NCI-H82 (cell line): ENCODE data around the gene CLRN1.
A peak's percentile ranks its signal among the peaks of the same experiment; 100 is the strongest.

Source experiments
- DNase-seq: peaks from one replicate; lab custom pipeline; 2025; lab: John Stamatoyannopoulos, UW

CLRN1 gene

GRCh38 chr3:150975992-150976368 is 3.5 kb upstream of the CLRN1 start:
- DNase-seq: no peak

- DNase-seq: no peak
These were observed 2.8 kb upstream of the CLRN1 start for GRCh38 chr3:150975086-150975991.

DNA sequence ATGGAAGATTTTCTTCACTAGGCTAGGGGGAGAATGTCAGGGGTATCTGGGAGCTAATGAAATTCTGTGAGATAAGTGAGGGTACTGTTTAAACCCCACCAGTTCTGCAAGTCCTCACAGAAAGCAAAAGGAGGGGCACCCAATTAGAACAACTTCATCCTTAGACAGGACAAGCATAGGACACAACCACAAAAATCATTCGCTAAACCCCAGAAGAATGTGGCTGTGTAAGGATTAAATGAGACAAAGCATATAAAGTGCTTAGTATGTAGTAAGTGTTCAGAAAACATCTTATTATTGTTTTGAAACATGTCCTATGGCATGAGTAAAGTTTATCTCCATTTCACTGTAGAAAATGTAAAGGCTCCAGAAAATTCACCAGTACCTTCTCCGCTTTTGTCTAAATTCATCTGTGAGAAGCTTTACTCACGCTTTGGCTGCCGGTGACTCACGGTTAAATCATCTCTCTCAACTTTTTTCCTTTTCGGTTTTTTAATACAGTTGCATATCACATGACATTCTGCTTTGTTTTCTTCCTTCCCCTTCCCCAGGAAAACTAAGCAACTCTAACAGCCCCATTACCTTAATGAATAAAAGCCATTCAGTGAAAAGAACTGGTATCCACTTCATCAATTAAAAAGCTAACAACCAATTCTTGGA is 1.7 kb downstream of the CLRN1 start:
- no peak for DNase-seq

DNA sequence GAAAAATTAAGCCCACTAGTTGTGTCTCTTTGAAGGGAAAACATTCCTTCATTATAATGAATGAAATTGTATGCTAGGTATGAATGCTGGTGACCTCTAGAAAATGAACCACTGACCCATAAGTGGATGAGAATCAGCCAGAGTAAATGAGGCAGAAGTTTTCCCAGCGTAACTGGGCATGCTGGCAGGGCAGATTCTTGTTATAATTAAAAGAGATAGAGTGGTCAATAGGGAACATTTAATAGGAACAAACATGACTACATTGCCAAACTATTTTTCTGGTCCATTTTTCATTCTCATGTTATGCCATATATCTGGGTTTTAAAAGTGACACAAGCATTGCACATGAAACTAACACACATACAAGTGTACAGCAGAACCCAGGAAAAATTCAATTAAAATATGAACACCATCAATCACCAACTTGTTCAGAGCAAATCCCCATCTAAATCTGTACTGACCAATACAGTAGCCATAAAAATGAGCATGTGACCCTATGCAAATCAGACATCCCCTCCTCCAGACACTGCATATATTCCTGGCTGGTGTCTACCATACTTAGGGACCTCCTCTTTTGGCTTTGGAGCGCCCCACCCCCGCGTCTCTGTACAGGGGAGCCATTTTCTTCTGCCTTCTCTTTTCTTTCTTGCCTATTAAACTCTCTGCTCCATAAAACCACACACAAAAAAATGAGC is 4.0 kb downstream of the CLRN1 start:
- no peak for DNase-seq

DNA sequence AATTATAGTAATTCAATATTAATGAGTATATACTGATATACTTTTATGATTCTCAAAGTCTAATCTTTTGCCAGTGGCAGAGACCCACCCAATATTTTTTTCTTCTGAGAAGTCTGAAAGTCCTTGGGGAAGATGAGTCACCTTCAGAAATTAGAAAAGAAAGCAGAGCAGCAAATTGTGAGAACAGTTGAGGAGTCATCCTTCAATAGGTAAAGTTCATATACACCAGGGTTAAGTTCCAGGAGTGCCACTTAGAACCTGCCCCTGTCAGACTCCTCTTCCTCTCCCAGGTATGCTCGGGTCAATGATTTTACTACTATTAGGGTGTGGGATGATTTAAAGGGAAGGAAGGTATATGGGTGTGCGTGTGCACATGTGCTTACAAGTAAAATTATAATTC is 7.1 kb downstream of the CLRN1 start:
- DNase-seq: no peak

DNA sequence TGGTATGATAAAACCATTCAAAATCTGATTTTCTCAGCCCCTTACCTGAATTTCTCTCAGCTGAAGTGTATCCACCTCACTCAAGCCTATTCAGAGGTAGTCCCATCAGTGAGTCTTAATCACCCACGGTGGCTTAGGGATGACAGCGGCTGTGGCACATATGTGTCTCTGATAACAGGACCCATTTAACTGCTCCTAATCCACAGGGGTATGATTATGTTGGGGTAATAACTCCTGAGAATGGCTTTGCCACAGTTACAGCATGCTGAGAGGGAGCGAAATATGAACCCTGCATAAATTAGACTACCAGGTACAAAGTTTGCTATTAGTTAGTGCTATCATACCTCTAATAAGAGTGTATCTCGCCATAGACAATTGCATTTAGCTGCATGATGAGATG is 10.6 kb downstream of the CLRN1 start:
- no peak for DNase-seq

GRCh38 chr3:150960708-150961684 is 11.5 kb downstream of the CLRN1 start:
- DNase-seq: no peak

DNA sequence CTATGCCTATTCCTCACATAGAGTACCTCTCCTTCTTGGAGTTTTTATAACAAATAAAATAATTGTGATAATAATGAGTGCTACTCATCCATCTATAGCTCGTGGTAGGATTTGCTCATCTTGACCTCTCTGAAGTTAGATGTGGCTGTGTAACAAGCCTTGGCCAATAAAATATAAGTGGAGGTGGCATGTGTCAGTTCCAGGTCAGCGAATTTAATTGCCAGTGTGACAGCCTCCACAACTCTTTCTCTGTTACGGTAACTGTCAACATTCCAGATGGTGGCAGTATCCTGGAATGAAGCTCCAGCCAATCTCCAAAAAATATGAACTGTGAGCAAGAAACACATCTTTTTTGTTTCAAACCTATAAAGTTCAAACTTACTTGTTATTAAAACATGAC is 13.8 kb downstream of the CLRN1 start:
- no peak for DNase-seq

- DNase-seq: no peak
These were observed 16.2 kb downstream of the CLRN1 start for GRCh38 chr3:150956376-150956775.

- DNase-seq: no peak
These were observed 20.6 kb downstream of the CLRN1 start for GRCh38 chr3:150951923-150952322.

DNA sequence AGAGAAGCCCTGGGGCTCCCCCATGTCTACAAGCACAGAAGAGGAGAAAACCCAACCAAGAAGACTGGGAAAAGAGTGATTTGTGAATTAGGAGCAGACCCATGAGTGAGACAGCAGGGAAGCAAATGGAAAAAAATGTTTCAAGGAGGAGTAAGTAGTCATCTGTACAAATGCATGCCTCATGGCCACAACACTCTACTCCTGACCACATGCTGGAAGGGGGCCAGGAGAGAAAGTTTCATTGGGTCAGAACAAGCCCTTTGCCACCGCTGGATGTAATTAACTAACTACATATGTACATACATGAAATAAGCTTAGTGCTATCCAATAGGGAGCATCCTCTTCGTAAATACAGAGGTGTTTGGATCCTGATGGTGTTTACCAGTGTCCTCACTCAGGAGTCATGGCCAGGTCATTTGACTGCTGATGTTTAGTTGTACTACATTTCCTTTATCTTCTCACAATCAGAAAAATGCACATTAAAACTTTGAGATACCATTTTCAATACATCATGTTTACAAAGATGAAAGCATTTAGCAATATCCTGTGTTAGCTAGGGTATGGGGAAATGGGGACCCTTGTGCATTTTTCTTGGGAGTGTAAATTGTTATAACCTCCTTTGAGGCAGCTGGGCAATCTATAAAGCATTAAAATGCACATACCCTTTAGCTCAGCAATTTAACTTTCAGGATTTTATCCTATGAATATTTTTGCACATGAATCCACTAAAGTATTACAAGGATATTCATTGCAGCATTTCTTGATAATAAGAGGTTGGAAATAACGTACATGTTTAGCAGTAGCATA is 27.1 kb downstream of the CLRN1 start:
- no peak for DNase-seq

- DNase-seq: no peak
These were observed 30.3 kb downstream of the CLRN1 start for GRCh38 chr3:150942221-150942620.

- DNase-seq: no peak
These were observed 35.8 kb downstream of the CLRN1 start for GRCh38 chr3:150936693-150937092.

- DNase-seq: no peak
These were observed 39.0 kb downstream of the CLRN1 start for GRCh38 chr3:150933473-150933995.

DNA sequence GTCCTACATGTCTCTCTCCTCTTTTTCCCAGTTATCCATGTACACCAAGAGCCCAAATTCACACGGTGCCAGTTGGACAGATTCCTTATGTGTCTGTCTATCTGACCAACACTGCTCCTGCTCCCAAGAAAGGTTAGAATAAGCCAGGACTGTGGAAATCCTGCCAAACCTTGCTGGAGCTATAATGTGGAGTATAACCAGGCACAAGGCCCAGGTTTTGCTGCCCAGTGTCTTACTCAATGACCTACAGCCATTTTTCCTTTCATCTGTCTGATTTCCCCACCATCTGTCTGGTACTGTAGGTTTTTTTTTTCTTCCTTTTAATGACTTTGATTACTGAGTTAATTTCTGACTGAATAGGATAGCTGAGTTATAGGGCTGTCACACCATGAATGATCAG is 40.8 kb downstream of the CLRN1 start:
- DNase-seq: no peak

DNA sequence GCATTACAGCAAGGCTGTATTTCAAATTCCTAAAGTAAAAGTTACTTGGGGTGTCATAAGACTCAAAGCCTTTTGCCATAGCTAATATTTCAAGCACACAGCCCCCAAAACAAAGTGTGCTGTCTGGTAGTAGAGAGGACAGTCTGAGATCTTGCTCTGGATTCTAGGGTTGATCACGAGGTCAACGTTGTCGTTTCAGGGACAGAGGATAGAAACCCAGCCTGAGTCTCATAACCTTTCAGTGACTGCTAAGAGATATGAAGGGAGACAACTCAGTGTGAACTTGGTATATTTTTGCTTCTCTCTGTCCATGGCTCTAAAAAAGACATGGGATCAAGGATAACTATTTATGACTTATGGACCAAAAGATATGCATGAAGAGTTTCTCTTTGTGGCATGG is 41.7 kb downstream of the CLRN1 start:
- DNase-seq: no peak

DNA sequence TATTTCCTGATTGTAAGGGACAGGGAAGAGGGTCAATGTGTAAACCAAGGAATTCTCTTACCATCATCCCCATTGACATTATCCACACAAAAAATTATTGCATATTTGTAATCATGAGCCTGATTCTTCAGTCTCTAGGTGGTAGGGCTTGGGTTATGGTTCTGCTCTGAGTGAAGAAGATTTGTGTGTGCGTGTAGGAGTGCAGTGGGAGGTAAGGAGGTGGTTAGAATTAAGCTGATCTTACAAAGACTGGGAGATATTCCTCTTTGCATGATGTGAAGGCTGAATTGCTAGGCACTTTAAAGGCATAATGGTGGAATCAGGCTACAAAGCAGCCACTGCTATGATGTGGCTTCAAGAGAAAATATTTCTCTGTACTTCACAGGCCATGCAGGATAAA is 44.3 kb downstream of the CLRN1 start:
- DNase-seq: no peak

DNA sequence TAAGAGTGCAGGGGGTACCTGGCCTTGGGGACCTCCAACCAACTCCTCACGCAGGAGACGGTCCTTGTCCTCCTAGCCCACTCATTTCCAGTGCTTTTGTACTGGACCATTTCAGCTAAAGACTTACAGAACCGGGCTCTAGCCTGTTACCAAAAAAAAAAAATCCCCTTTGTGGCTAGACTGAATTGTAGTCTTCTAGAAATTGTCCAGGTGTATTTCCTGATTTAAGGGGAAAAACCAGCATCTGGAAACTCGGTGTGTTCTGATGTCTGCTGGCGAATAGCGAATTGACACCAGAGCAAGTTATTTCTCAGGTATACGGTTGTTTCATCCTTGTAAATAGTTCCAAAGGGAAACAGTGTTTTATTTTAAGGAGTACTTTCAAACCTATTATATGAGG is 46.2 kb downstream of the CLRN1 start:
- DNase-seq: no peak

- peak; percentile 72 for DNase-seq
These were observed 46.8 kb downstream of the CLRN1 start for GRCh38 chr3:150925751-150926201.

GRCh38 chr3:150922611-150923010 is 49.9 kb downstream of the CLRN1 start:
- peak; percentile 59 for DNase-seq

- no peak for DNase-seq
These were observed 51.3 kb downstream of the CLRN1 start for GRCh38 chr3:150921209-150921608.
